GM12874 (cell line): ENCODE measurements around the gene EFEMP1.

ENCODE experiments used
- TF ChIP-seq, protein P1 (sequence below): IDR thresholded peaks from 2 replicates; pipeline ENCODE4 v1.5.1; 2011; ENCODE audit warnings: low read depth, mild to moderate bottlenecking, control low read depth, low read length, moderate library complexity; ENCODE audit not compliant: insufficient read depth

EFEMP1 gene

DNA sequence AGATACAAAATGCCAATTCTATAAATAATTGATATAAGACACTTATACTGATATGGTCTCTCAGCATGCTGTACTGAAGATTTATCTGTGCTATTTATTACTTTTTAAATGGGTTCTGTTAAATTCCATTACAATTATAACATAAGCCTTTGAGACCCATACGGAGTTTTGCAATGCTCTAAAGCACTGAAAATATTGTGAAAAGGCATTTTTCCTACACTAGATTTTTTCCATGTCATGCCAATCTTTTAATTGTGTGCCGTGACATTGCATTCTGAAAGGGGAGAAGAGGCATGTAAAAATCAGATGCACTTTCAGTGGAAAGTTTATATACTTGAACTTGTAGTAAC is 46.5 kb downstream of the EFEMP1 start:
- TF ChIP-seq, protein P1, sequence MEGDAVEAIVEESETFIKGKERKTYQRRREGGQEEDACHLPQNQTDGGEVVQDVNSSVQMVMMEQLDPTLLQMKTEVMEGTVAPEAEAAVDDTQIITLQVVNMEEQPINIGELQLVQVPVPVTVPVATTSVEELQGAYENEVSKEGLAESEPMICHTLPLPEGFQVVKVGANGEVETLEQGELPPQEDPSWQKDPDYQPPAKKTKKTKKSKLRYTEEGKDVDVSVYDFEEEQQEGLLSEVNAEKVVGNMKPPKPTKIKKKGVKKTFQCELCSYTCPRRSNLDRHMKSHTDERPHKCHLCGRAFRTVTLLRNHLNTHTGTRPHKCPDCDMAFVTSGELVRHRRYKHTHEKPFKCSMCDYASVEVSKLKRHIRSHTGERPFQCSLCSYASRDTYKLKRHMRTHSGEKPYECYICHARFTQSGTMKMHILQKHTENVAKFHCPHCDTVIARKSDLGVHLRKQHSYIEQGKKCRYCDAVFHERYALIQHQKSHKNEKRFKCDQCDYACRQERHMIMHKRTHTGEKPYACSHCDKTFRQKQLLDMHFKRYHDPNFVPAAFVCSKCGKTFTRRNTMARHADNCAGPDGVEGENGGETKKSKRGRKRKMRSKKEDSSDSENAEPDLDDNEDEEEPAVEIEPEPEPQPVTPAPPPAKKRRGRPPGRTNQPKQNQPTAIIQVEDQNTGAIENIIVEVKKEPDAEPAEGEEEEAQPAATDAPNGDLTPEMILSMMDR = no peak

DNA sequence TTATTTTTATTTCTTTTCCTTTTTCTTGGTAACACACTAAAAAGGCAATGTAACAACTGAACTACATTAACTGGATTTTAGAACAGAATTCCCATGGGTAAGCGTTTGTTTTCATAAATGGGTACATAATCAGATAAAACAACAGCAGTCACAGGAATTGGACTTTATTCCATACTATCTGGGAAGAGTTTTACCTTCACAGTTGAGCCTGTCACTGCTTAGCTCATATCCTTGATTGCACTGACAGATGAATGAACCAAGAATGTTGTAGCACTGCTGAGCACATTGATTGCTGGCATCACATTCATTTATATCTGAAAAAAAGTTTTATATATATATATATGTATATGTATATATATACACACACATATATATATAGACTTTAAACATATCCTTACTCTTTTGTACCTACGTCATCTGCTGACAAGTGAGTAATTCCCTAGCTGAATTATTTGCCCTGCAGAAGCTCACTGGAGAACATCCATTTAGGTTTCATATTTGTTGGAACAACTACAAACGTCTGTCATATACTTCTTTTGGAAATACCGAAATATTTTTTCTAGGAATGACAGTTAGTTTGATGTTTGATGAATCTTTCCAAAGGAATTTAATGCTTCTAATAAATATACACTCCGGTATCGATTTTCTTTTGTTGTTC is 47.0 kb downstream of the EFEMP1 start:
- TF ChIP-seq, protein P1 = no peak

DNA sequence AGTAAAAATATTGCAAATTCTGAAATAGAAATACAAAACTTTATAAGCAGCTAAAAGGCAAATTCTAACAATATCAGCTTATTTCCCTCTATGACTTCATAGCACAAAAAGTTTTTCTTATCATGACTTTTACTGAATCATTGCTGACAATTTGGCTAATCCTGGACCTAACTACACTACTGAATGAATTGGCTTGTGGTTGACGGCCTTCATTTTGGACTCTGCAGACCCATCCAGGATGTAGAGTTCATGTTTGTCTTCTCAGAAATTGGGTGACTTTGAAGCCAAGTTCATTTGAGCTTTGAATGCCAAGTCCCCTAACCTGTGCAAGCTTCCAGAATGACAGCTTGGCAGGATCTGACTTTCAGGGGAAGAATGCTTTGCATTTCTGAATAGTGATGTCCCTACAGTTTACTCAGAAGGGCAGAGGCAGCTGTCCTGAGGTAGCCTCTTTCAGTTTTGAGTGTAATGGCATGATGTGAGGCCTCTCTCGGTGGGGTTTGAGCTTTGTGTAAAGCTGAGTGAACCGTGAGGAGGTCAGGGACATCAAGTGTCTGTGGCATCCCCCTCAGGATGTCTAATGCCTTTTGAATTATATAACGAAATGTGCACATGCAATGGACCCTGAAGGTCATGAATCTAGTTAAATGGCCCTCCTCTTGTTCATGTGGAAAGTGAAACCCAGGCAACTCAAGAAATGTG is 48.0 kb downstream of the EFEMP1 start:
- TF ChIP-seq, protein P1 = no peak

DNA sequence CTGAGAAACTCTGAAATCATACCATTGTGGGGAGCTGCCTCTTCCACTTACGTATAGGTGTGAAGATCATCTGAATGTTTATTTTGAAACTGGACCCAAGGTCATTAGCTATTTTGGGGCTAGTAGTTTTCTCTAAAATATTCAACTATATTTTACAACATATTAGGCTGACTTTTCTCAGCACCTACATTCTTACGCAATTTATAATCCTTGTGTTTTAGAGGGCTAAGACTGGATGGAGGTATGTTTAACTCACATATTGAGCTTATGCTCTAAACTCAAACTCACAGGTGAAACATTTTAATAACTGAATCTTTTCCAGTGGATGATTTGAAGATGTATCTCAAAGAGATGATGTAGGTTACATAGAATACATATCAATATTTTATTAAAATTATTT is 49.2 kb downstream of the EFEMP1 start:
- TF ChIP-seq, protein P1 = no peak

DNA sequence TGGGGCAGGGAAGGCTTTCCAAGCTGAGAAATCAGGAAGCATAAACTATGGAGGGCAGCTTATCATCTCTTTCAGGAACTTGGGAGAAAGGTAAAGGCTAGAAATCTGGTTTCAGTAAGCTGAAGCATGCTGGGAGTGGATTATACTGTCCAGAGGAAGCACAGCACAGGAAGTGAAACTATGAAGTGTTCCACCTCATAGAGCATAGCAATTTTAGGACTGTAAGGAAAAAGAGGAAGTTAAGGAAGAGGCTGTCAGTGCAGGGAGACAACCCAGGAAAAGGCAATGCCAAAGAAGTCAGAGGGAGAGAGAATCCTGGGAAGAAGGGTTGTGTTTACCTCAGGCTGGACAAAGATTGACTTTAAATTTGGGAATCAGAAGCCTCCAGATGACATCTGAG is 51.9 kb downstream of the EFEMP1 start:
- TF ChIP-seq, protein P1 = no peak

DNA sequence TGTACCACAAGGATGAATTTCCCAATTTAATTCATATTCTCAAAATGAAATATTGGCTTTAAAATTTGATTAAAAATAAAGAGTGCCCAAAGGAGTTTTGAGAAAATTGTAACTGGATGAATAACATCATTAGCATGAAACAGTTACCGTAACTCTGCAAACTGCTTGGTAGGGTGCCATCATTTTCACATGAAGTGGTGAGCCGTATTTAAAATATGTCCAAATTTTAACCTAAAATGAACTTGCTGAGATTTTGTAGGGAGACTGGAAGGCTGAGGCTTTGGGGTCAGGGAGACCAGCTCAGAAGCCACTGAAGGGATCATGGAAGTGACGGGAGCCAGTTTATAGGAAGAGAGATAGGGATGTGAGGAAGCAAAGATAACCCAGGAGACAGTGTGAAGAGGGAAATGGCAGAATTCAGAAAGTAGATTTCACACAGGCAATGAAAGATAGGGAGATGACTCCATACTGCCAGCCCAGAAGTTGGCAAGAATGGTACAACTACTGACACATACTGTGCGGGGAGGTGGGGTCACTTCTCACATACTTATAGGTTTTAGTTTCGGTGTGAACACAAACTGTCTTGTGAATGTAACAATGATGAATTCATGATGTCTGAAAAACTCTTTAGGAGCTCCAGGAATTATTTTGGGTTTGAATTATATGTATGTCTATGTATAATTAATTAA is 53.8 kb downstream of the EFEMP1 start:
- TF ChIP-seq, protein P1 = no peak

DNA sequence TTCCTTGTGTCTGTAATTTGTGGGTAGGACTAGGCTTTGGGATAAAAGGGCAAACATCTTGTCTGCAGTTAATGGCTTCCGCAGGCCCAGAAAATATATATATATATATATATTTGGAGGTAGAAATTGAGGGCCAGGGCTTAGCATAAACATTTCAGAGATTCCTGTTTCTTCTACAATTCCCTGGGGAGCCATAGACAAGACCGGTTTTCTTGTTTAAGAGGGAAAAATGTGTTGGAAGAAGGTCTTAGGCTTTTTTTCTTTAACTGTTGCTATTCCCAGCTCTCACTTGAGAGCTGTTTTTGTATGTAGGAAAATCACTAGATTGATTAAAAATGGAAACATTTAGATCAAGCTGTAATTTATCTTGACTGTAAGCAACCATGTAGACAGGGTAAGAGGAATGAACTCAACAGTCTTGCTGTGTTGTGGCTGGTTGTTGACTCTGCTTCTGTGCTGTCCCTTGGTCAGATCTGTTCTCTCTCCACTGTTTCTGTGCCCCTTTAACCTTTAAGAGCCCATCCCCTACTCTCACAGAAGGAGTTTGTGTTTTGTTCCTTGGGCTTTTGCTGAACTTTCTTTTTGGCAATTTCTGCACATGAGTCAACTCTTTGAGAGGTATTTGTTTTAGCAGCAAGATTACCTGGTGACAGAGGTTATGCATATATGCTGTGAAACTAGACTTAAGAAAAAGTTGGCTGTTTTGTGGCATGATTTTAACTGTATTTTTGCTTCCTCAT is 58.3 kb downstream of the EFEMP1 start:
- TF ChIP-seq, protein P1 = no peak
